GM12873 (cell line): ENCODE measurements around the gene IL25.

Experiments
- CTCF ChIP-seq: IDR thresholded peaks from 2 replicates; pipeline ENCODE4 v1.5.1; 2012; ENCODE audit warnings: low read depth, mild to moderate bottlenecking, moderate library complexity, low read length, control low read depth; ENCODE audit not compliant: insufficient read depth; ENCODE audit errors: missing control alignments

Gene IL25

DNA sequence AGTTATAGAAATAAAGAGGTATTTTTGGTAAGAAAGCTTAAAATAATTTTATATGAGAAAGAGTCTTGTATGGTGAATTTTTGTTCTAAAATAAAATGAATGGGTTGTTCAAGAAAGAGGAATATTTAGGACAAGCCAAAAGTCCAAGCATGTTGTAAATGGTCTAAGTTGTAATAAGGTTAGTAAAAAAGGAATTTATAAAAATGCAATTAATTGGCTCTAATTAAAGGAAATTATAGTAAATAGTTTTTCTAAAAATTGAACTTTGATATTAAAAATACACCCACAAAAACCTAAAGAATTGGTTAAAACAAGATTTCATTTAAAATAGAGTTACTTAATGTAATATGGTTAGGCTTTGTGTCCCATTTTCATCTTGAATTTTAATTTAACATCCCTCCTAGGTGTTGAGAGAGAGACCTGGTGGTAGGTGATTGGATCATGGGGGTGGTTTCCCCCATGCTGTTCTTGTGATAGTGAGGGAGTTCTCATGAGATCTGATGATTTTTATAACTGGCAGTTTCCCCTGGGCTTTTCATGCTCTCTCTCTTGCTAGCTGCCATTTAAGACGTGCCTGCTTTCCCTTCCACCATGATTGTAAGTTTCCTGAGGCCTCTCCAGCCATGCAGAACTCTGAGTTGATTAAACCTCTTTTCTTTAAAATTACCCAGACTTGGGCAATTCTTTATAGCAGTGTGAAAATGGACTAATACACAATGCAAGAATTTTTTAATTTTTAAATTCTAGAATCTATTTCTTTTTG, 32.9 kb upstream of the IL25 start:
- TF ChIP-seq CTCF, result no peak

- no peak for TF ChIP-seq CTCF
These were observed 28.1 kb upstream of the IL25 start for GRCh38 chr14:23344481-23344880.

- TF ChIP-seq CTCF, result no peak
These were observed 26.5 kb upstream of the IL25 start for GRCh38 chr14:23345987-23346692.

DNA sequence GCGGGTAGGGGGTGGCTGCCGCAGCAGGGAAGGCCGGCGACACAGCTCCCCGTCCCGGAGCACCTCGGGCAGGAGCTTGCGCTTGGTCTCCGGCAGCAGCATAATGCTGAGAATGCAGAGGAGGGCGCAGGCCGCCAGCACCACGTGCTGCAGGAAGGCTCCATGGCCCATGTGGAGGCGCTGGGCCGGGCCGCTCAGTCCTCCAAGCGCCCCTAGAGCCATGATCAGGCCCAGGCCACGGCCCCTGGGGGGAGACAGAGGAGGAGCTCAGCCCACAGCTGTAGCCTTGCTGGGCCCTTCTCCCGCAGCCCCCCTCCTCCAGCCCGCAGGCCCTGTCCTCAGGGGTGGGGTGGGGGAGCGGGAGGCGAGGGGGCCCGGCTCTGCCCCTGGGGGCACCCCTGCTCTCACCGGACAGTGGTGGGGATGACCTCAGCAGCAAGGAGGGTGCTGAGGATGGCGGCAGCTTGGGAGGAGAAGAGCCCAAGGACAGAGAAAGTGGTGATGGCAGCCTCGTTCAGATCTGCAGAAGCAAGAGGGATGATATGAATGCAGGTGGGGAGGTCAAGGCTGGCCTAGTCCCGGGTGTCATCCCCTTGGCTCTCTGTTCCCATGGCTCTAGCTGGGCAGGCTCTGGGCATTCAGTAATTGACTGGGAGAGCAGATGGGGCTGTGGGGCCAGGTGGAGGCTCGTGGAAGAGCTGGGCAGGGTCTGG, 25.8 kb upstream of the IL25 start:
- TF ChIP-seq CTCF, result no peak

DNA sequence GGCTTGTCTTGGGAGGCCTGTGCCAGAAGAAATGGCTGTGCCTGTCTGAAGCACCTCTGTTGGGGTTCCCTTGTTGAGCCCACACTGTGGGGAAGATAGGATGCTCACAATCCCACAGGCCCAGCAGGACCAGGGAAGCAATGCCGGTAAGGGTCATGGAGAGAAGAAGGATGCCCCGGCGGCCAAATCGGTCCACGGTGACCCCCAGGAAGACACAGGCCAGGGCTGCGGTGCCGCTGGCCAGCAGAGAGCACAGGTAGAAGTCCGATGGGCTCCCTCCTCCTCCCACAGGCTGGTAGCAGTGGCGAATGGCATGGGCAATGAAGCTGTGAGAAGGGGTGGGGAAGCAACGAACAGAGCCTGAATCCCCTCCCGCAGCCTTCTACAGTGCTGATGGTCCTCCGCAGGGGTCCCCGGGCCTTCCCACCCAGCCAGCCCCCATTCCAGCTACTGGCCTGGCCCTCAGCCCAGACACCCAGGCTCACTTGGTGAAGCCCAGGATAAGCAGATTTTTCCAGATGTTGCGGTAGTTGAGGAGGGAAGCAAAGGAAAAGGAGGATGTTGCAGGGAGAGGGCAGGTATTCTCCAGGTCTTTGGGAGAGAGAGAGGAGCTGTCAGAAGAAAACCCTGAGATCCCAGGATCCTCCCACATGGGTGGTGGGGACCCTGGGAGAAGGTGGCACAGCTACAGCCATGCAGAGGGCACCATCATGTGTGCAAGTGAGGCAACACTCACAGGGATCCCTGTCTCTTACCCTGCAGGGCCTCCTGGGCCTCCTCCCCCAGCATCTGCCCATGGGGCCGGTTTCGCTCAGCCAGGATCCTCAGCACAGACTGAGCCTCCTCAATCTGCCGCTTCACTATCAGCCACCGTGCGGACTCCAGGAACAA, 25.0 kb upstream of the IL25 start:
- no peak for TF ChIP-seq CTCF

DNA sequence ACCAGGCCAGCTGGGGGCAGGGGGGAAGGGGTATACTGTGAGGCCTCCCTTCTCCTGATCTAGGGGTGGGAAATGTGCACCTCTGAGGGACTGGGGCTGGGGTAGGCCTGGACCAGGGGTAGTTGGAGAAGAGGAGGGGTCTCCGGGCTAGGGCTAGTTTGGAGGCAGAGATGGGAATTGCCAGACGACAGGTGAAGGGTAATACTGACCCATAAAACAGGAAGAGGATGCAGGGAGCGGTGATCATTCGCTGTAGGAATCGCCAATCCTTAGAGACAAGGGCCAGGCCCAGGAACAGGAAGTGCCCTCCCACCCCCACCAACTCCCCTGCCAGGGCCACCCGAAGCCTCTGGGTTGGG, 24.3 kb upstream of the IL25 start:
- TF ChIP-seq CTCF, result no peak
